Stimulated activated CD4-positive, alpha-beta T cell treated with anti-CD3 and anti-CD28 coated beads, Interleukin-1b, Interleukin-23, amount 100 ng/mL, for 4 hours (primary cell): ENCODE measurements around the gene CRYGN.

Experiments
- DNase-seq, 2 donors: peaks; one replicate each; pipeline ENCODE4 v3.0.0-alpha.2; 2020; ENCODE audit warnings: low read depth in 2 of 2

The CRYGN gene

DNA sequence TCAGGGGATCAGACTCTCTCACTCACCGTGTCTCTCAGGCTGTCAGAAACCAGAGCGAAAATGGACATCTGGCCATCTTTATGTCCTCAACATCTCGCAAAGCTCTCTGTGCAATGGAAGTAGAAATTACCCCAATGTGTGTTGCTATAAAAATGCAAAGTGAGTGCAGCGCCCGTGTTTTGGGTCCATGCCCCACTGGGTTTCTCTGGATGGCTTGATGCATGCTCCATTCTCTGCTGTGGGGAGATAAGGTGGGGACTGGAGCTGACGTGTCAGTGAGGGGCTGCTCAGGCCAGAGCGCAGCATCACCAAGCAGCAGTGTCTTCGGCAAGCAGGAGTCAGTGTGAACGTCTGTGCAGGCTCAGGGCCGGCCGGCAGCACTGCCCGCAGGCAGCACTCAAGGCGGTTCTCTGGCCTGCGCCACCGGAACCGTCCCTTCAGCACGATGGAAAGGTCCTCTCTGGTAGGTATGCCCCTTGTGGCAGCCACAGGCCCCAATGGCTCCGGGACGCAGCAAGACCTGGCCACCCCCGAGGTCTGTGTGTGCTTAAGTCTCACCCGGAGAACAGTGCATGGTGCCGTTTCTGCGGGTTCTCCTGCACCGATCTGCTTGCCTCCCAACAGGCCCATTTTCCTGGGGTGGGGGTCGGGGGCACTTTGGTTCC is 60.3 kb downstream of the CRYGN start:
- no peak for DNase-seq

DNA sequence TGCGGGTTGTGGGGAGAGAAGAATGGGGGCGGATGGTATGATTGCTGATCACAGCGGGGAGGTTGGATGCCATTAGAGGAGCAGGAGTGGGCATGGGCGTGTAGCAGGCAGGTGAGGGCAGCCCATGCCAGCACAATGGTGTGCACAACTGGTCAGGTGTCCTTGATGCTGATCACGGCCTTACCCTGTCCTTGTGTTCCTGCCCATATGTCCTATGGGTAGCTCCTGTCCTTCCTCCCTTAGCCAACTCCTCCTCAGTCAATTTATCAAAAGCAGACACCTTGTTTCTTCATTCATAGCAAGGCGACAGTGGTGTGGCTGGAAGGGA is 60.8 kb downstream of the CRYGN start:
- no peak for DNase-seq
